A549 (cell line): Measurements from ENCODE around the gene AFAP1L2.
A peak's percentile ranks its signal among the peaks of the same experiment; 100 is the strongest.

Source experiments
- EHMT2 ChIP-seq: fragments of 200-600 bp; sonication (generic); IDR thresholded peaks from 2 replicates; pipeline ENCODE4 v1.6.1; 2016; ENCODE audit warnings: antibody characterized with exemption, low read depth, mild to moderate bottlenecking, moderate library complexity
- EP300 ChIP-seq, 2 experiments: fragments of >200 bp; sonication (Bioruptor Twin); formaldehyde crosslinking; IDR thresholded peaks; 2 replicates in 1 of 2; 3 replicates in 1 of 2; pipeline ENCODE4 v1.6.1; 2016 to 2017
- ESRRA ChIP-seq: fragments of 150-350 bp; IDR thresholded peaks from 2 replicates; pipeline ENCODE4 v1.6.1; 2014; ENCODE audit warnings: mild to moderate bottlenecking, low read length, borderline replicate concordance
- HDAC2 ChIP-seq: fragments of 200-600 bp; sonication (generic); IDR thresholded peaks from 2 replicates; pipeline ENCODE4 v1.6.1; 2016
- JUNB ChIP-seq: fragments of >200 bp; sonication (Bioruptor Twin); formaldehyde crosslinking; IDR thresholded peaks from 2 replicates; pipeline ENCODE4 v1.6.1; 2016
- POLR2A ChIP-seq: IDR thresholded peaks from 2 replicates; pipeline ENCODE4 v1.6.1; 2012; ENCODE audit warnings: mild to moderate bottlenecking, low read length
- POLR2AphosphoS2 ChIP-seq: conservative IDR thresholded peaks from 2 replicates; pipeline ENCODE4 v1.6.1; 2012; ENCODE audit warnings: low read length, improper control_type of control experiment, inconsistent platforms
- SMC3 ChIP-seq: fragments of >200 bp; sonication (Bioruptor Twin); formaldehyde crosslinking; IDR thresholded peaks from 3 replicates; pipeline ENCODE4 v1.6.1; 2018; ENCODE audit warnings: inconsistent platforms
- TF ChIP-seq, protein P1 (sequence below): fragments of >200 bp; sonication (Bioruptor Twin); formaldehyde crosslinking; IDR thresholded peaks from 3 replicates; pipeline ENCODE4 v1.5.1; 2016
- TF ChIP-seq, protein P2 (sequence below): fragments of 250-450 bp; sonication (Bioruptor Pico); IDR thresholded peaks from 2 replicates; pipeline ENCODE4 v1.5.0; 2020; ENCODE audit warnings: low read depth, mild to moderate bottlenecking, moderate library complexity

DNA sequence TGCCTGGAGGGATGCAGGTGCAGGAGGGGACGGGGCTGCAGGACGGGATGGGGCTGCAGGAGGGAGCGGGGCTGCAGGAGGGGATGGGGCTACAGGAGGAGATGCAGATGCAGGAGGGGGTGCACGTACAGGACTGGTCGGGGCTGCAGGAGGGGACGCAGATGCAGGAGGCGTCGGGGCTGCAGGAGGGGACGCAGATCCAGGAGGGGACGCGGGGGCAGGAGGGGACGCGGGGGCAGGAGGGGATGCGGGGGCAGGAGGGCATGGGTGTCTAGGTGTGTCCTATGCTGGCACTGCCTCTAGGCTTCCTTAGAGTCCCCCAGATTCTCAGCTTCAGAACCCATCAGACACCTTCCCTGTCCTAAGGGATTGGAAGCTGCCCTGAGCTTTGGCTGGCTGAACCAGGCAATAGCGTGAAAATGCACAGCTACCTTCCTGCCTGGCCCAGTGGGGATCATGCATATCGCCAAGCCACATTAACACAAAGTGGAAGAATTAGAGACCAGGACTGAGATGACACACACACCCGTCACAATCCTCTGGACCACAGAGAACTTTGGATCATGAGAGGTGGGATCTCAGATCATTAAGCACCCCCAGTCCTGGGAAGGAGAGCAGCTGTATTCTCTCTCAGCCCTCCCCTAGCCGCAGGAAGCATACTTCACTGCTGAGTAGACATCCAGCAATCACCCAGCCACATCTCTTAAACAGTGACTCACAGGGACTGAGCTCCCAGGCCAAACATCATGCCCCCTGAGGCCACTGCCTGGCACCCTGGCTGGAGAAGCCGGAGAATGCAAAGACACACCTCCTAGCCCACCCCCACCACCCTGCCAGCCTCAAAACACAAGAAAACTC is 98.0 kb downstream of the AFAP1L2 start:
- no peak; a peak in 1 of 5 replicates for TF ChIP-seq EP300 (IDR thresholded peaks at IDR 0.05)
- TF ChIP-seq POLR2AphosphoS2: no peak
- TF ChIP-seq EHMT2: no peak
- TF ChIP-seq POLR2A: no peak
- TF ChIP-seq SMC3: 0 out of 3 replicates have a peak, but pooled peaks have one; percentile 29
- TF ChIP-seq, protein P1, sequence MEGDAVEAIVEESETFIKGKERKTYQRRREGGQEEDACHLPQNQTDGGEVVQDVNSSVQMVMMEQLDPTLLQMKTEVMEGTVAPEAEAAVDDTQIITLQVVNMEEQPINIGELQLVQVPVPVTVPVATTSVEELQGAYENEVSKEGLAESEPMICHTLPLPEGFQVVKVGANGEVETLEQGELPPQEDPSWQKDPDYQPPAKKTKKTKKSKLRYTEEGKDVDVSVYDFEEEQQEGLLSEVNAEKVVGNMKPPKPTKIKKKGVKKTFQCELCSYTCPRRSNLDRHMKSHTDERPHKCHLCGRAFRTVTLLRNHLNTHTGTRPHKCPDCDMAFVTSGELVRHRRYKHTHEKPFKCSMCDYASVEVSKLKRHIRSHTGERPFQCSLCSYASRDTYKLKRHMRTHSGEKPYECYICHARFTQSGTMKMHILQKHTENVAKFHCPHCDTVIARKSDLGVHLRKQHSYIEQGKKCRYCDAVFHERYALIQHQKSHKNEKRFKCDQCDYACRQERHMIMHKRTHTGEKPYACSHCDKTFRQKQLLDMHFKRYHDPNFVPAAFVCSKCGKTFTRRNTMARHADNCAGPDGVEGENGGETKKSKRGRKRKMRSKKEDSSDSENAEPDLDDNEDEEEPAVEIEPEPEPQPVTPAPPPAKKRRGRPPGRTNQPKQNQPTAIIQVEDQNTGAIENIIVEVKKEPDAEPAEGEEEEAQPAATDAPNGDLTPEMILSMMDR: no peak
- no peak for TF ChIP-seq ESRRA
- TF ChIP-seq, protein P2, sequence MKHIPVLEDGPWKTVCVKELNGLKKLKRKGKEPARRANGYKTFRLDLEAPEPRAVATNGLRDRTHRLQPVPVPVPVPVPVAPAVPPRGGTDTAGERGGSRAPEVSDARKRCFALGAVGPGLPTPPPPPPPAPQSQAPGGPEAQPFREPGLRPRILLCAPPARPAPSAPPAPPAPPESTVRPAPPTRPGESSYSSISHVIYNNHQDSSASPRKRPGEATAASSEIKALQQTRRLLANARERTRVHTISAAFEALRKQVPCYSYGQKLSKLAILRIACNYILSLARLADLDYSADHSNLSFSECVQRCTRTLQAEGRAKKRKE (CRISPR knock-in tag): no peak
- TF ChIP-seq HDAC2: no peak
- peak; percentile 67 for TF ChIP-seq JUNB
